Tibial nerve (tissue), 4 donors: Measurements from ENCODE around the gene CISD3.

Source experiments
- EP300 ChIP-seq, 2 donors: sonication (generic); formaldehyde crosslinking; IDR thresholded peaks; one replicate each; pipeline ENCODE4 v1.6.1; 2017; ENCODE audit warnings: antibody characterized with exemption in 2 of 2, mild to moderate bottlenecking in 1 of 2
- POLR2A ChIP-seq, 2 donors: fragments of 450-650 bp; IDR thresholded peaks; one replicate each; pipeline ENCODE4 v1.6.1; 2017; ENCODE audit warnings: antibody characterized with exemption in 2 of 2, mild to moderate bottlenecking in 2 of 2, moderate library complexity in 2 of 2
- TF ChIP-seq, protein P1 (sequence below), 5 experiments: fragments of 200-600 bp in 3 of 5; fragments of 450-650 bp in 2 of 5; sonication (generic) in 3 of 5; IDR thresholded peaks; one replicate each; pipeline ENCODE4 v1.5.1; 2016 to 2019; ENCODE audit warnings: antibody characterized with exemption in 5 of 5, mild to moderate bottlenecking in 3 of 5, moderate library complexity in 2 of 5

- TF ChIP-seq, protein P1, sequence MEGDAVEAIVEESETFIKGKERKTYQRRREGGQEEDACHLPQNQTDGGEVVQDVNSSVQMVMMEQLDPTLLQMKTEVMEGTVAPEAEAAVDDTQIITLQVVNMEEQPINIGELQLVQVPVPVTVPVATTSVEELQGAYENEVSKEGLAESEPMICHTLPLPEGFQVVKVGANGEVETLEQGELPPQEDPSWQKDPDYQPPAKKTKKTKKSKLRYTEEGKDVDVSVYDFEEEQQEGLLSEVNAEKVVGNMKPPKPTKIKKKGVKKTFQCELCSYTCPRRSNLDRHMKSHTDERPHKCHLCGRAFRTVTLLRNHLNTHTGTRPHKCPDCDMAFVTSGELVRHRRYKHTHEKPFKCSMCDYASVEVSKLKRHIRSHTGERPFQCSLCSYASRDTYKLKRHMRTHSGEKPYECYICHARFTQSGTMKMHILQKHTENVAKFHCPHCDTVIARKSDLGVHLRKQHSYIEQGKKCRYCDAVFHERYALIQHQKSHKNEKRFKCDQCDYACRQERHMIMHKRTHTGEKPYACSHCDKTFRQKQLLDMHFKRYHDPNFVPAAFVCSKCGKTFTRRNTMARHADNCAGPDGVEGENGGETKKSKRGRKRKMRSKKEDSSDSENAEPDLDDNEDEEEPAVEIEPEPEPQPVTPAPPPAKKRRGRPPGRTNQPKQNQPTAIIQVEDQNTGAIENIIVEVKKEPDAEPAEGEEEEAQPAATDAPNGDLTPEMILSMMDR (IDR thresholded peaks at IDR 0.05) = no peak
- no peak for TF ChIP-seq POLR2A (IDR thresholded peaks at IDR 0.05)
- TF ChIP-seq EP300 (IDR thresholded peaks at IDR 0.05) = no peak
These were observed 11.8 kb downstream of the CISD3 start for GRCh38 chr17:38741921-38742410.
